Ovary (tissue), 9 donors: ENCODE data around the gene THBD. TPM values are rescaled to one million over a fixed set of nuclear protein-coding genes. Genes with fewer than 3 reads are reported as not detected.

Experiments
- DNase-seq, 5 donors: peaks; one replicate each; pipeline ENCODE4 v3.0.0-alpha.2; 2019 to 2020
- H3K27ac ChIP-seq, 2 donors: fragments of 200-600 bp; one replicate each; pipeline versions ENCODE4 v1.5.1 to v1.8.0; 2019 to 2022
- H3K27me3 ChIP-seq: fragments of 200-600 bp; one replicate; pipeline ENCODE4 v1.8.0; 2022
- H3K36me3 ChIP-seq: fragments of 200-600 bp; sonication (generic); one replicate; pipeline ENCODE4 v1.5.1; 2019
- H3K4me1 ChIP-seq: one replicate; pipeline ENCODE4 v1.8.1; 2013; ENCODE audit warnings: mild to moderate bottlenecking, moderate library complexity; ENCODE audit not compliant: insufficient read depth
- H3K4me3 ChIP-seq: fragments of 200-600 bp; sonication (generic); one replicate; pipeline ENCODE4 v1.5.1; 2017
- H3K9me3 ChIP-seq, 2 donors: fragments of 200-600 bp in 1 of 2; sonication (generic) in 1 of 2; one replicate each; pipeline versions ENCODE4 v1.5.1 to v1.8.1; 2013 to 2019; ENCODE audit warnings: mild to moderate bottlenecking in 1 of 2, moderate library complexity in 1 of 2
- EP300 ChIP-seq: sonication (generic); formaldehyde crosslinking; IDR thresholded peaks from one replicate; pipeline ENCODE4 v1.6.1; 2017; ENCODE audit warnings: antibody characterized with exemption
- POLR2A ChIP-seq: fragments of 450-650 bp; IDR thresholded peaks from one replicate; pipeline ENCODE4 v1.6.1; 2017; ENCODE audit warnings: antibody characterized with exemption, mild to moderate bottlenecking, moderate library complexity
- WGBS, 3 donors: extraction: QIAGEN DNeasy Blood & Tissue Kit in 1 of 3; methylation state at CpG; one replicate each; pipeline versions ENCODE4 v1.1.5 to v1.1.7; 2013 to 2017; 5-methylcytosine and 5-hydroxymethylcytosine counted together
- intact Hi-C, 4 donors: fragments of 100-400 bp; cut with DNase I; formaldehyde crosslinking; loops; one replicate each; pipeline versions ENCODE4 v1.11.0 to v1.15.1; 2022 to 2023
- polyA plus RNA-seq, 2 donors: library from polyadenylated mRNA; stranded (reverse); fragments of 200-250 nt in 1 of 2; fragments of 350-450 nt in 1 of 2; fragmentation: Illumina TruSeq in 1 of 2; extraction: RNeasy Lipid Tissue Mini Kit (QIAGEN cat#74804) in 1 of 2; gene quantifications; one replicate each; pipeline ENCODE4 v1.2.3, GENCODE V29; 2013 to 2014
- total RNA-seq, 7 donors: library from RNA; depleted of rRNA in 2 of 7; stranded (reverse); fragments of >200 nt in 2 of 7; fragmentation: NEBNext Ultra II Directional in 3 of 7; extraction: Animal tissue kit (Norgen Biotek cat#: 25700) in 3 of 7; gene quantifications; one replicate each; pipeline versions ENCODE4 v1.1.0 to v1.2.4, GENCODE V29; 2016 to 2023
- TF ChIP-seq, protein P1 (sequence below), 3 donors: fragments of 450-650 bp in 2 of 3; fragments of 200-600 bp in 1 of 3; IDR thresholded peaks; one replicate each; pipeline versions ENCODE4 v1.5.1 to v1.8.0; 2016 to 2022; ENCODE audit warnings: antibody characterized with exemption in 3 of 3, mild to moderate bottlenecking in 1 of 3
- donor health status: DM: no; HTN: no; CAD: no; lungs with moderate emphysema.
- donor health status: DM: no; HTN: no; CAD: no.
- donor health status: Bipolar disorder and iron deficiency.
- donor health status: DM: yes; HTN: yes; CAD: no.
- donor health status: DM: no; HTN: no; CAD: no.
- donor health status: DM: yes; HTN: yes; CAD: no.

The THBD gene
- total and polyA plus RNA-seq, 9 donors, result 2.5 to 29.3 (median 9.7) TPM

DNA sequence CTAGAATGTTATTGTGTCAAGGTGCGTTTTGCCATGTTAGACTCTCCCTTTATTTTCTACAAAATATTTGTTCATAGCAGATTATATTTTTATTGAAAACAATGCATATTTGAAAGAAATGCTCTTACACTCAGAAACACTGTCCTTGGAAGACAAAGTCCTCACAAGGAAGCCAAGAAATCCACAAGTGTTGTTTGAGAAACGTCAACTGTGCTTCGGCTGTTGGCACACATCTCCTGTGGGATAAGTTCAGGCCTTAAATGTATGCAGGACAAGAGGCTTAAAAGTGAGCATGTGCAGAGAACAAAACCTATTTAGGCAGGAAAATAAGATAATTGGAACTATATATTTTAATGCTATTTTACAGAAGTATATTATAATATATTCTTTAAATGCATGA lies 9.5 kb upstream of the THBD start:
- TF ChIP-seq, protein P1, sequence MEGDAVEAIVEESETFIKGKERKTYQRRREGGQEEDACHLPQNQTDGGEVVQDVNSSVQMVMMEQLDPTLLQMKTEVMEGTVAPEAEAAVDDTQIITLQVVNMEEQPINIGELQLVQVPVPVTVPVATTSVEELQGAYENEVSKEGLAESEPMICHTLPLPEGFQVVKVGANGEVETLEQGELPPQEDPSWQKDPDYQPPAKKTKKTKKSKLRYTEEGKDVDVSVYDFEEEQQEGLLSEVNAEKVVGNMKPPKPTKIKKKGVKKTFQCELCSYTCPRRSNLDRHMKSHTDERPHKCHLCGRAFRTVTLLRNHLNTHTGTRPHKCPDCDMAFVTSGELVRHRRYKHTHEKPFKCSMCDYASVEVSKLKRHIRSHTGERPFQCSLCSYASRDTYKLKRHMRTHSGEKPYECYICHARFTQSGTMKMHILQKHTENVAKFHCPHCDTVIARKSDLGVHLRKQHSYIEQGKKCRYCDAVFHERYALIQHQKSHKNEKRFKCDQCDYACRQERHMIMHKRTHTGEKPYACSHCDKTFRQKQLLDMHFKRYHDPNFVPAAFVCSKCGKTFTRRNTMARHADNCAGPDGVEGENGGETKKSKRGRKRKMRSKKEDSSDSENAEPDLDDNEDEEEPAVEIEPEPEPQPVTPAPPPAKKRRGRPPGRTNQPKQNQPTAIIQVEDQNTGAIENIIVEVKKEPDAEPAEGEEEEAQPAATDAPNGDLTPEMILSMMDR (IDR thresholded peaks at IDR 0.05), result no peak
- TF ChIP-seq POLR2A, result no peak
- no peak for TF ChIP-seq EP300
- no peaks in the 10 kb centered on the region for H3K27me3 ChIP-seq
- DNase-seq, result no peak
- H3K27ac ChIP-seq, result no peak overlapping the region
- H3K4me3 ChIP-seq, result no peak overlapping the region
- no peaks in the 10 kb centered on the region for H3K36me3 ChIP-seq
- intact Hi-C loops, result loop anchor here in 2 of 4 donors (10.0 kb wide), 3 partner anchors 86 to 364 kb away; no protein-coding TSS in a partner anchor
- 32 to 49% (median 40%) methylated on average over 3 of the region's 3 CpGs for WGBS, 3 donors
- no peaks in the 10 kb centered on the region for H3K9me3 ChIP-seq
- peaks cover 8% of the 10 kb centered on the region for H3K4me1 ChIP-seq

DNA sequence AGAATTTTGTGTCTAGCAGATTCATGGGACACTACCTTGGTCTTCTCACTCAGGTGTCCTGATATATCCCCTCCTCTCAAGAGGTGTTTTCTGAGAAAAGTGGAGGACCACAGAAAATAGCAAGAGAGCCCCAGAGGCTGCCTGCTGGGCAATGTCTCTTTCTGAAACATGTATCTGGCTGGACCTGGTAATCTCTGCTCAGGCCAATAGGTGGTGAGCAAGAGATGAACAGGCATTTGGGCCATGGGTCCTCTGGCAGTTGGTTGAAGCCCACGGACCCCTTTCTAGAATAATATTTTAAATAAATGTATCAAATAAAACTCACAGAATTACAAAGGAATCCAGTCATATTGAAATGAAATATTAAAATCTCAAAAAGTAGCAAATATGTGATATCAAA lies 8.8 kb upstream of the THBD start:
- no peak for DNase-seq

DNA sequence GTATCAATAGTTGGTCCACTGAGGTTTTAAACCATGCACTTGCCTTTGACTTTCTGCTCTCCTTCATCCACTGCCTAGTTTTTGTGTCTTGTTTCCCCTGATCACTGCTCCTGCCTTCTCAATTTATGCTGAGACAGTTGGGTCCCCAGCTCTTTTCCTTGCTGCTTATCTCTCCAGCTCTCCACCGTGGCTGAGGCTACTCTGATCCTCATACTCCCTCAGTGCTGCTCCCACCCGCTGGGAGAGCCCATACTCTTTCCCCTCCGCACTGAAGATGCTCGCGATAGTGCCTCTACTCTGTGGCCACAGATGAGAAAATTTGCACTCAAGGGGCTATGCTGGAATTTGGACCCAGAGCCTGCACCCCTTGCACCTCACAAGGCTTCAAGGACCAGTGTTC lies 3.4 kb upstream of the THBD start:
- intact Hi-C loops, result loop anchor here in 2 of 4 donors (5.0 to 10.0 kb wide), 5 partner anchors 92 to 569 kb away; no protein-coding TSS in a partner anchor
- 89 to 94% (median 91%) methylated on average over 5 of the region's 5 CpGs for WGBS, 3 donors

More for the DNA sequence above, 8.8 kb upstream of the THBD start:
- Histone ChIP-seq H3K4me1 (peaks cover 8% of the 10 kb centered on the region), H3K27ac (no peak overlapping the region), H3K4me3 (no peak overlapping the region), H3K27me3 (no peaks in the 10 kb centered on the region), H3K9me3 (no peaks in the 10 kb centered on the region), H3K36me3 (no peaks in the 10 kb centered on the region)
- TF ChIP-seq, protein P1 (IDR thresholded peaks at IDR 0.05), result no peak
- no peak for TF ChIP-seq POLR2A
- no peak for TF ChIP-seq EP300
- intact Hi-C loops, result loop anchor here in 2 of 4 donors (10.0 kb wide), 3 partner anchors 87 to 363 kb away; no protein-coding TSS in a partner anchor
- 76 to 92% (median 84%) methylated on average over 1 of the region's 1 CpG for WGBS, 3 donors

DNA sequence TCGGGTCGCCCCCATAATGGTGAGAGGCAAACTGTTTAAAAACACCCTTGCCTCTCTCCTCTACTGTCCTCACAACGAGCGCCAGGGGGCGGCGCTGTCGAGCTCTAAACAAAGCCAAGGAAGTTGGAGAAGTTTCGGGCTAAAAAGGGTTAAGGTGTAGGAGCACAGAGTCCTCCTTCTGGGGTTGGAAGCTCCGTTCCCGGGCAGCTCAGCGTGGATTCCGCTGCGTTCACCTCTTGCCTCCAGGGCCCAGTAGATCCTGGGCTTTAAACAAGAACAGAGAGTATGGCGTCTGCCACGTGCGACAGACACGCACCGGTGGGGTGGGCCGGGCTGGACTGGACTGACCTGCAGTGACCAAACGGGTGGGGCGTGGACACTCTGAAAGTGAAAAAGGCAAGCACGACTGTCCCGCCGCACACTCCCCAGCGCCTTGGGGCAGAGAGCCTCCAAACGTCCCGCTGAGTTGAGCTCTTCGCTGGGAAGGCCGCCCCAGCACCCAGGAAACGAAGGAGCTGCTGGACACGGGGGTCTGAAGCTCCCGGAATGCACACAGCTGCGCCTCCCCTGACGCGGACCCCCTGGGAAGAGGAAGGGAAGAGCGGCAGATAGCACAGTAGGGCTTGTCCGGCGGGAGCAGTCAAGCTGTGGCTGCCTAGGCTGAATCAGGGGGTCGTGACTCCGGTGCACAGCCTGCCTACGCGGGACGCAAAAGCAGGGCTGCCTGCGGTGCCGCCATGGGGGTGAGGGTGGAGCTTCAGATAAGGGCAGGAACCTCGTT lies 1.6 kb upstream of the THBD start:
- intact Hi-C loops, result loop anchor here in 3 of 4 donors (1.0 to 10.0 kb wide), 7 partner anchors 94 to 571 kb away; no protein-coding TSS in a partner anchor
- peak; percentile 67 to 82 (median 77) for DNase-seq
- Histone ChIP-seq H3K9me3 (no peaks in the 10 kb centered on the region), H3K27ac (peak overlapping the region in 1 of 2 donors; percentile 36), H3K27me3 (no peaks in the 10 kb centered on the region), H3K4me3 (peak overlapping the region; percentile 36), H3K36me3 (no peaks in the 10 kb centered on the region), H3K4me1 (peaks cover 7% of the 10 kb centered on the region)
- WGBS, 3 donors, result 14 to 20% (median 18%) methylated on average over 45 to 46 of the region's 46 CpGs
- TF ChIP-seq, protein P1 (IDR thresholded peaks at IDR 0.05), result peak; percentile 34 to 66 (median 61)
- no peak for TF ChIP-seq POLR2A
- no peak for TF ChIP-seq EP300

More for the DNA sequence above, 3.4 kb upstream of the THBD start:
- no peak for DNase-seq
- no peak for TF ChIP-seq POLR2A
- no peak for TF ChIP-seq EP300
- TF ChIP-seq, protein P1 (IDR thresholded peaks at IDR 0.05), result no peak
- Histone ChIP-seq H3K27me3 (no peaks in the 10 kb centered on the region), H3K27ac (no peak overlapping the region), H3K36me3 (no peaks in the 10 kb centered on the region), H3K4me1 (peaks cover 7% of the 10 kb centered on the region), H3K4me3 (no peak overlapping the region), H3K9me3 (no peaks in the 10 kb centered on the region)
